Effector memory CD4-positive, alpha-beta T cell (primary cell): ENCODE results near the gene NUP54.

Experiments
- DNase-seq, 3 donors: peaks; one replicate each; pipeline ENCODE4 v3.0.0-alpha.2; 2020
- H3K27ac ChIP-seq: 2 replicates; pipeline ENCODE4 v1.7.0; 2013; ENCODE audit warnings: mild to moderate bottlenecking, low read length, moderate library complexity; ENCODE audit not compliant: insufficient read depth, poor library complexity, severe bottlenecking
- H3K27me3 ChIP-seq: replicated peaks from 2 replicates; pipeline ENCODE4 v1.7.0; 2013; ENCODE audit warnings: mild to moderate bottlenecking, low read length; ENCODE audit not compliant: insufficient read depth, control insufficient read depth, poor library complexity, severe bottlenecking
- H3K36me3 ChIP-seq: 2 replicates; pipeline ENCODE4 v1.7.0; 2013; ENCODE audit warnings: mild to moderate bottlenecking, low read length, moderate library complexity; ENCODE audit not compliant: control insufficient read depth, insufficient read depth
- H3K4me1 ChIP-seq: 2 replicates; pipeline ENCODE4 v1.7.0; 2013; ENCODE audit warnings: low read length, mild to moderate bottlenecking; ENCODE audit not compliant: control insufficient read depth, insufficient read depth, poor library complexity, severe bottlenecking
- H3K4me3 ChIP-seq: 2 replicates; pipeline ENCODE4 v1.7.0; 2013; ENCODE audit warnings: low read length, low read depth, mild to moderate bottlenecking; ENCODE audit not compliant: insufficient read depth, poor library complexity, severe bottlenecking
- H3K9me3 ChIP-seq: 2 replicates; pipeline ENCODE4 v1.7.0; 2013; ENCODE audit warnings: mild to moderate bottlenecking, low read length, moderate library complexity; ENCODE audit not compliant: control insufficient read depth

The NUP54 gene

DNA sequence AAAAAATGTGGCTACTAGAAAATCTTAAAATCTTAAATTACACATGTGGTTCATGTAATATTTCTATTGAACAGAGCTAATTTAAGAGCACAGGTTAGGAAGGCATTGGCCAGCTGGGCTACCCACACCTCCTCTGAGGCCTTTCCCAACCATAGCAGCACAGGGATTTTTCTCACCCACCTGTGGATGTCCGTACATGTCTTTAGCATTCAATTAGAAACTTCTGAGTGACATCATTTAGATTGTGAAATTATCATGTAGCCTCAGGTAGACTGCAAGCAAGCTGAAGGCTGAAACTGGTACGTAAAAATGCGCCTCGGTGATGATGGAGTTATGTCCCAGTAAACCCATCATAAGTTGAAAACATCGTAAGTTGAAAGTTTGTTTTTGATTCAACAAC lies 34.3 kb upstream of the NUP54 start:
- Histone ChIP-seq H3K4me1 (no peaks in the 10 kb centered on the region), H3K4me3 (no peak overlapping the region), H3K27ac (no peak overlapping the region), H3K27me3 (no peaks in the 10 kb centered on the region), H3K36me3 (peaks cover 3% of the 10 kb centered on the region), H3K9me3 (no peaks in the 10 kb centered on the region)
- DNase-seq: no peak

DNA sequence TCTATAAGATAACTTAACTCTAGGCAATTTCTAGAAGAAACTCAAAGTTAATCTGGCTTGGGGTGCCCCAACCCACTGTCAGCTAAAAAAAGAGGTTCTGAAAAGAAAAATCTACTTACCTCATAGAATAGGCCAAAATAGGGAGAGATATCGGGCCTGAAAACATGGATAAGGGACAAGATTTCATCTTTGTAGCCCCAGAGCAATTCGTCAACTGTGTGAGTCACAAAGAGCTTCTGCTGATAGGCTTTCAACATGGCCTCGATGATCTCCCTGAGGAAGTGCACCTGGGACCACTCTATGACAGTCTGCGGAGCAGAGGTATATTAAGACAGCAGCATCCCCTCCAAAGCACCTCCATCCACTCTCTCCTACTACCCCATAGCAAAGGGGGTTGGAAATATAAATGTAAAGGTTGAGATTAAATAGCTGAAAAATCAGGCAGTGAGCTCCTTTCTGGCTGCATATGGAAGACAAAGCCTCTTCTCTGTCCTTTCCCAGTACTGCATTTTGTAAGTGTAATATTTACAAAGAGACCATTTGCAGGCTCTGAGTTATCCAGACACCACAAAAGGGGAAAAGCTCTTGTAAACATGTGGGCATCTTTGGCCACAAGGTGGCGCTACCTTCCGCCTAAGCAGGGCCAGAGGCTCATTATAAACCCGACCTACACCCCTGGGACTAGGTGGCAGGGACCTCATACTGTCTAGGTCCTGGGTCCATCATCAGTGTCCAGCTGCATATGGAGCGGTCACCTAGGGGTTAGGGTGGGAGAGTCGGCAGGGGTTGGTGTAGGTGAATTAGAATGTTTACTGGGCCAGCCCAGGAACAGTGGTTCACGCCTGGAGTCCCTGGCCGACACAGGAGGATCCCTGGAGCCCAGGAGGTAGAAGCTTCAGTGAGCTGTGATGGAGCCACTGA lies 31.5 kb upstream of the NUP54 start:
- no peaks in the 10 kb centered on the region for H3K4me1 ChIP-seq
- H3K4me3 ChIP-seq: no peak overlapping the region
- no peak overlapping the region for H3K27ac ChIP-seq
- no peaks in the 10 kb centered on the region for H3K9me3 ChIP-seq
- H3K36me3 ChIP-seq: peaks cover 14% of the 10 kb centered on the region
- H3K27me3 ChIP-seq: no peaks in the 10 kb centered on the region
- DNase-seq: peak; percentile 54 to 71 (median 57)

DNA sequence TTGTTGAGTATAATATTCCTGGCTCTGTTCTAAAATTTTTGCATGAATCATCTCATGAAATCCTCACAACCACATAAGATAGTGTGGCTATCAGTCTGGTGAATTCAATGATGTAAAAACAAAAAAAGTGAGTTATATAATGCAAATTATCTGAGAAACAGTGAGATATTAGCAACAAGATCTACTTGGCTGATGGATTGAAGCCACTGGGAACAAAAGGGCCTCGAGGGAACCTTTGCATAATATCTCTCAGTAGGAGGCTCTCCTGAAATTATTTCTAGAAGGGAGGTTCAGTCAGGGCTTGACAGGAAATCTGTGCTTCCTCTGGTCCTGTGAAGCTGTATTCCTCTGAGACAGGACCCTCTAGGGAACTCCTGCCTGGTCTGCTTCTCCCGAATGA lies 30.1 kb upstream of the NUP54 start:
- DNase-seq: no peak
- no peak overlapping the region for H3K27ac ChIP-seq
- peaks cover 23% of the 10 kb centered on the region for H3K36me3 ChIP-seq

DNA sequence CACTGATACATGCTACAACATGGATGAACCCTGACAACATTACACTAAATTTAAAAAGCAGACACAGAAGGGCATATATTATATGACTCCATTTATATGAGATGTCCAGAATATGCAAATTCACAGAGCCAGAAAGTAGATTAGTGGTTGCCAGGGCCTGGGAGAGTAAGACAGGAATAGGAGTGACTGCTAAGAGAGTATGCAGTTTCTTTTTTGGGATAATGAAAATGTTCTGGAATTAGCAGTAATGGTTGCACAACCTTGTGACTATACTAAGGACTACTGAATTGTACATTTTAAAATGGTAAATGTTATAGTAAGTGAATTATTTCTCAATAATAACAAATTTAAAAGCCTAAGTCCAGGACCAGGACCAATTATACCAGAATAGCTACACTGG lies 29.5 kb upstream of the NUP54 start:
- Histone ChIP-seq H3K4me3 (no peak overlapping the region), H3K9me3 (no peaks in the 10 kb centered on the region), H3K27me3 (no peaks in the 10 kb centered on the region), H3K36me3 (peaks cover 29% of the 10 kb centered on the region), H3K27ac (no peak overlapping the region), H3K4me1 (no peaks in the 10 kb centered on the region)
- DNase-seq: no peak

More for the DNA sequence above, 30.1 kb upstream of the NUP54 start:
- Histone ChIP-seq H3K27me3 (no peaks in the 10 kb centered on the region), H3K4me1 (no peaks in the 10 kb centered on the region), H3K9me3 (no peaks in the 10 kb centered on the region), H3K4me3 (no peak overlapping the region)

DNA sequence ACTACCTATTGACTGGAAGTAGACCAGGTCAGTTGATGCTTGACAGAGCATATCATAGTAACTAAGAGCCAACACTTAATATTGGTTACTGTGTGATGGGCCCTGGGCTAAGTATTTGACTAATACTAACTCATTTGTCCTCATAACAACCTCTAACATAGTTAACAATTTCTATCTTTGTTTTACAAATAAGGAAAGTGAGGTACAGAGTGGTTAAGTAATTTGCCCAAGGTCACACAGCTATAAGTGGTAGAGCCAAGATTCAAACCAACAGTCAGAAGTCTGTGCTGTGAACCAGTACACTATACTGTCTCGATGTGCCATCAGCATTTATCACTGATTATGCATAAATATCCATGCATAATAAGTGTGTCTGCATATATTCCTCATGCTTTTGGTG lies 27.1 kb upstream of the NUP54 start:
- Histone ChIP-seq H3K27me3 (no peaks in the 10 kb centered on the region), H3K4me3 (no peak overlapping the region), H3K27ac (no peak overlapping the region), H3K36me3 (peaks cover 40% of the 10 kb centered on the region), H3K4me1 (no peaks in the 10 kb centered on the region), H3K9me3 (no peaks in the 10 kb centered on the region)
- no peak for DNase-seq

DNA sequence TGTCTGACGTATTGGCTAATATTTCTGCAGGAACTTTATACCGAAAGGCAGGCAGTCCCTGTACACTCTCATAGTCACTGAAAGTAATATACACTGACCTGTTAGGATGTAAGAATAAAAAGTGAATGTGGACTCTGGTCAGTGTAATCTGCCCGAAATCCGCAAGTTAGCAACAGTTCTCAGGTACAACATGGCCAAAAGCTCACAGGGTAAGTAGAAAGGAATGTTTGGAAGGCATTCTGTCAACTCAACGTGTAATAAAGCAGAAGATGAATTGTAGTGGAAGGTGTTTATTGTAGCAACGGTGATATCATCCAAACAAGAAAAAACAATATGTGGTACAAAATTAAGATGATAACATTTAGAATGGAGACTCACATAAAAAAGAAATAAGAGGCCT lies 26.0 kb upstream of the NUP54 start:
- no peaks in the 10 kb centered on the region for H3K27me3 ChIP-seq
- H3K4me1 ChIP-seq: no peaks in the 10 kb centered on the region
- H3K27ac ChIP-seq: no peak overlapping the region
- no peak for DNase-seq
- no peak overlapping the region for H3K4me3 ChIP-seq
- no peaks in the 10 kb centered on the region for H3K9me3 ChIP-seq
- H3K36me3 ChIP-seq: peaks cover 50% of the 10 kb centered on the region

DNA sequence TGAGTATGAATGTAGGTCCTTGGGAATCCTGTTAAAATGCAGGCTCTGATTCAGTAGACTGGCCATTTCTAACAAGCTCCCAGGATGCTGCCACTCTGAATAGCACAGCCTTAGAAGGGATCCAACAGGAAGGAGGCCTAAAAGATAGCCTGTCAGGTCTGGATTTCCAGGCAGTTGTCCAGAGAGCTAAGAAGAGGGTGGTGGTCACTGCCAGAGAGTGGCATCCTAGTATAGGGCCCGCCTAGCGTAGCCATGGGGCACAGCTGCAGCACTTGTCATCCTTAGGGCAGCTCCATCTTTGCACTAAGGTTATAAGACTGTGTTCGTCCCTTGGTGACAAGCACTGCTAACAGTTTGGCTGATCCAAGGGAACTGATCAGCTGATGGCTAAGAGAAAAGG lies 20.5 kb upstream of the NUP54 start:
- Histone ChIP-seq H3K27ac (no peak overlapping the region), H3K27me3 (no peaks in the 10 kb centered on the region), H3K36me3 (peaks cover 48% of the 10 kb centered on the region), H3K4me3 (no peak overlapping the region), H3K4me1 (no peaks in the 10 kb centered on the region), H3K9me3 (no peaks in the 10 kb centered on the region)
- DNase-seq: no peak

DNA sequence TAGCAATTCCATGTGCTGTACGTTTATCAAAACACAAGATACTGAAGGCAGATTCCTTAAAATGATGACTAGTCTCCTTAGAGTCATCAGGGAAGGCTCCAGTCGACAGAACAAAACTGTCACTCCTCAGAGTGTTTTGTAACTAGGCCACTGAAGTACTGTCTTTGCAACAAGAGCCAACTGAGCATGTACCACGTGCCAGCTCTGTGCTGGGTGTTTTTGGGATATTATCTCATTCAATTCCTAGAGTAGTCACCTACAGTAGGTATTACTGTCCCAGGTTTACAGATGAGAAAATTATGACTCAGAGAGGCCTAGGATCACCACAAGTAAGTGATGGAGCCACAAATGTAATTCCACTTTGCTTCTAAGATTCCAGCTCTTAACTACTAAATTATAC lies 18.3 kb upstream of the NUP54 start:
- H3K36me3 ChIP-seq: peaks cover 48% of the 10 kb centered on the region
- H3K9me3 ChIP-seq: no peaks in the 10 kb centered on the region
- DNase-seq: no peak
- no peaks in the 10 kb centered on the region for H3K4me1 ChIP-seq
- H3K27me3 ChIP-seq: no peaks in the 10 kb centered on the region
- H3K27ac ChIP-seq: no peak overlapping the region
- no peak overlapping the region for H3K4me3 ChIP-seq

DNA sequence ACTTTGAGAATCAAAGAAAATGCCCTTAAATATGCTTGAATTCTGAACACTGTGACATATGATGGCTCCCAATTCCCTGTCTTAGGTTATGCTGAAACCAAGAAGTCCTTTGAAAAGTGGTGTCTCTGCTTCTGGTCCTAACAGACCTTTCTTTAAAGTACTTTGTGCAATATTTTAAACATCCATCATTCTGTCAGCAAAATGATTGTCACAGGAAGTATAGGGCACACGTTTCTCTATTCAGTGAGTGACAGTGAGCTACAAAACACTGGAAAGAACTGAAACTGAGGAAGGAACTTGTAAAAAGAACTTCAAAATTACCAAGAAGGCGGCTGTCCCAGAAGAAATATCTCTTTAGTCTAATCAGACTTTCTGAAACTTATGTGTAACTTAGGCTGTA lies 12.2 kb upstream of the NUP54 start:
- H3K4me3 ChIP-seq: no peak overlapping the region
- no peaks in the 10 kb centered on the region for H3K27me3 ChIP-seq
- H3K27ac ChIP-seq: no peak overlapping the region
- DNase-seq: no peak
- no peaks in the 10 kb centered on the region for H3K9me3 ChIP-seq
- H3K36me3 ChIP-seq: peaks cover 20% of the 10 kb centered on the region
- H3K4me1 ChIP-seq: no peaks in the 10 kb centered on the region

DNA sequence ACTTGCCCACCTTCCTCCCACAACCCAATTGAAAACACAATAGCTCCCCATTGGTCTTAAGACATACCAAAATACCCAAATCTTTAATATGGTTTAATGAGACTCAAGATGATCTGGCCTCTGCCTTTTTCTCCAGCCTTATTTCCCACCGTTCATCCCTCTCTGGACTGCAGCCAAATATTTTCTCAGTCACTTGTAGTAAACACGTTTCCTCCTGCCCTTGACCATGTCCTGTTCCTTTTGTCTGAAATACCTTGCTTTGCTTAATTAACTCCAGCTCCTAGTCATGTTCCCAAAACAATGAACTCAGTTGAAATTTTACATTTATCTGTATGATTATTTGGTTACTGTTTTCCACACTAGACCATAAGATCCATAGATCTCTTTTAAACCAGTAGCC lies 8.4 kb upstream of the NUP54 start:
- Histone ChIP-seq H3K27me3 (no peaks in the 10 kb centered on the region), H3K9me3 (no peaks in the 10 kb centered on the region), H3K36me3 (peaks cover 5% of the 10 kb centered on the region), H3K4me3 (no peak overlapping the region), H3K27ac (no peak overlapping the region), H3K4me1 (no peaks in the 10 kb centered on the region)
- no peak for DNase-seq
